NOMO-1 (cell line): ENCODE measurements around the gene LRRC52.
"Not testable (repeated sequence)": the region's sequence is repeated elsewhere in the genome, so short reads cannot be mapped to it uniquely, and the experiment has no call there.

ENCODE experiments used
- DNase-seq, 2 experiments: peaks; one replicate each; lab custom pipeline; 2025; ENCODE audit not compliant: unreplicated experiment in 2 of 2; lab: John Stamatoyannopoulos, UW

LRRC52 gene

GRCh38 chr1:165577707-165578106 is 33.9 kb downstream of the LRRC52 start:
- DNase-seq = no peak

GRCh38 chr1:165580931-165581871 is 37.4 kb downstream of the LRRC52 start:
- DNase-seq = no peak

DNA sequence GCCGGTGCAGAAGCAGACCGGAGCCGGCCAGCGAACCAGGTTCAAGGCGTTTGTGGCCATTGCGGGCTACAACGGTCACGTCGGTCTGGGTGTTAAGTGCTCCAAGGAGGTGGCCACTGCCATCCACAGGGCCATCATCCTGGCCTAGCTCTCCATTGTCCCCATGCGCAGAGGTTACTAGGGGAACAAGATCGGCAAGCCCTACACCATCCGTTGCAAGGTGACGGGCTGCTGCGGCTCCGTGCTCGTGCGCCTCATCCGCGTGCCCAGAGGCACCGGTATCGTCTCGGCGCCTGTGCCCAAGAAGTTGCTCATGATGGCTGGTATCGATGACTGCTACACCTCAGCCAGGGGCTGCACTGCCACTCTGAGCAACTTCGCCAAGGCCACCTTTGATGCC is 38.1 kb downstream of the LRRC52 start:
- no peak for DNase-seq

GRCh38 chr1:165586398-165586797 is 42.6 kb downstream of the LRRC52 start:
- DNase-seq = no peak

DNA sequence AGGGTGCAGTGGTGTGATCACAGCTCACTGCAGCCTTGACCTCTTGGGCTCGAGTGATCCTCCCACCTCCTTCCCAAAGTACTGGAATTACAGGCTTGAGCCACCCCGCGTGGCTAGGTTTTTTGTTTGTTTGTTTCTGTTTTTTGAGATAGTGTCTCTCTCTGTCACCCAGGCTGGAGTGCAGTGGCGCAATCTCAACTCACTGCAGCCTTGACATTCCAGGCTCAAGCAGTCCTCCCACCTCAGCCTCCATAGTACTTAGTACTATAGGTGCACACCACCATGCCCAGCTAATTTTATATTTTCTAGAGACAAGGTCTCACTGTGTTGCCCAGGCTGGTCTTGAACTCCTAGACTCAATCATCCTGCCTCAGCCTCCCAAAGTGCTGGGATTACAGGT is 47.6 kb downstream of the LRRC52 start:
- not testable (repeated sequence) for DNase-seq

DNA sequence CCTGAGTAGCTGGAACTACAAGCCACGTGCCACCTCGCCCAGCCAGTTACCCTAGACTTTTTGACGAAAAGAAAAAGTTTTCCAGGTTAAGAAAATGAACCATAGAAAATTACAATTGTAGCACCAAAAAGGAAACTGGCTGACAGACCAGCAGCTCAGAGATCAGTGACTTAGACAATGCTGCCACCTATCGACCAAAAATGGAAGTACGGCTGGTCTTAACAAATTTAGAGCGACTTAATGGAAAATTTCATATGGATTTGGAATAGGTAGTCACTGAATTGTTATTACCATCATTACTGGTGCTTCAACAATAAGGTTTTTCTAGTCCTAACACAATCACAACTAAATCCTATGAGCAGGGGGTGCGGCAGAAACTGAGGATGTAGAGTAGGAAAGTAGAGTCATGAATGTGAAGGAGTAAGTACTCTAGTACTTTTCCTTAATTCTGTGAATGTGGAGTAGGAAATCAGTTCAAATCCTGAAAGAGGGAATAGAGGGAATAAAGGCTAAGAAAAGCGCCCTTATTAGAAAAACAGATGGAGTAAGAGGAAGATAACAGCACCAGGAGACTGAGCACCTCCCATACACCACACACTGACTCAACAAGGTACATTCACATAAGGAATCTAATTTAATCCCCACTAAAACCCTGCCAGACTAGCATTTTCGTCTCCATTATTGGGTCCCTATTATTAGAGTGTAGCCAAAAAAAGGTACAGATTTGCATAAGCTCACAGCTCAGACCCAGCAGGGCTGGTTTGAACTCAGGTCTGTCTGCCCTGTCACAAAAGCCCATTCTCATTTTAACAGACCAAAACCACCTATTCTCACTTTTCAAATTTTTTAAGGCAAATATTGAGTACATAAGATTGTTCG is 49.4 kb downstream of the LRRC52 start:
- peak in 1 of 2 experiments; percentile 60 for DNase-seq

DNA sequence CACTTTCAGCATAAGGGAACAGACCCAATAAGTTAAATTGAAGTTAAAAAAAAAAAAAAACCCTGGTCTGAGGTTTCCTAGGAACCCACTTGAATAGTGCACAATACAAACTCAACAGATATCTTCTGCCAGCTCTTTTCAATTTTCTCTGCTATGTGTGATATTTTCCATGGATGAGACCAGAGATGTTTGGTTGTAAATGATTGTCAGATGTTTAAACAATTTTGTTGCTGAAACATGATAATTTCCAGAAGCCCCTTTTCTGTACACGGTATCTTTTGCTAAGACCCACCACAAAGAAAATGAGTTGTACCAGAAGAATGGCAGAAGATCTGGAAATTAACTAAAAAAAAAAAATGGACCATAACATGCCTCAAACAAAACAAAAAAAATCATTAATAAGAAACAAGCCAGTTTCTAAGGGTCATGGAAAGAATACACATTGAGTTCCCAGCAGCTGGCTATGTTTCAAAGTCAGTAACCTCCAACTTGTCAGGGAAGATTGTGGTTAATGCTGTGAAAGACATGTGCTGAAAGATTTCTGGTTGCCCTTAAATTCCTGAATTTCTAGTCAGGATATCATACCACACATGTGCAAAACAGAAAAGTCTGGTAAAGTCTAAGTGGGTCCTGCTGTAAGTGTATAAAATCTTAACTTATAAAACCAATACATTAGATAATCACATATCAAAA is 51.6 kb downstream of the LRRC52 start:
- no peak for DNase-seq

GRCh38 chr1:165597883-165598675 is 54.3 kb downstream of the LRRC52 start:
- DNase-seq = peak; percentile 93 to 94

DNA sequence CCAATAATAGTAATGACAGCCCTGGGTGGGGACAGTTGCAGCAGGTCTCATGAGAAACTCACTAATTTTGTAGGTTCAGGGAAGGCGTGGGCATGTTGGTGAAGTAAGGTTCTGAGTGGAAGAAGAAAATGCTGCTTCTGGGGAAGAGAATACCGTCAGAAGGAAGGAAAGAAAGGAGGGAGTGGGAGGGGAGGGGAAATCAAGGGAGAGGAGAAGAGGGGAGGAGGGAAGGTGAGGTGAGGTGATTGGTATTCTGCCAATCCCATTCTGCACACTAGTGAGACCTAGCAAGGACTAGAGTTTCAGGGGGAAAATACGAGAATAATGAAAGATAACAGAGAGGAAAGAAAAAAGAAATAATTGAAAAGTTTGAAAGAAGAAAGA is 54.9 kb downstream of the LRRC52 start:
- no peak for DNase-seq

DNA sequence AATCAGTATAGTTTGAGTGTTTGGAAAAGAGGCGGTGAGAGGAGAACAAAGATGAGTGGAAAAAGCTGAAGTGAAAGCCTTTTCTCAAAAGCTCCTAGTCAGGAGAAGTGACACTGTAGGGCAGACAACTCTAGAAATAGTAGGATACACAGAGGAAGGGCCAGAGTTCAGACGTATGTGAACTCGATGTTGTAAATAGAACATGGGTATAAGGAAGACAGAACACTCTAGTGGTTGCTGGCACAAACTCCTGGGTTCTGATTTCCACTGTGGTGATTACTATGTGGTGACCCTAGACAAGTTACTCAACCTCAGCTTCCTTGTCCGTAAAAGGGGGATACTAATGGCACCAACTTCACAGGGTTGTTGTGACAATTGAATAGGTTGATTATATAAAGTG is 57.0 kb downstream of the LRRC52 start:
- peak in 1 of 2 experiments; percentile 54 for DNase-seq

- DNase-seq = no peak
These were observed 60.0 kb downstream of the LRRC52 start for GRCh38 chr1:165603810-165604209.

DNA sequence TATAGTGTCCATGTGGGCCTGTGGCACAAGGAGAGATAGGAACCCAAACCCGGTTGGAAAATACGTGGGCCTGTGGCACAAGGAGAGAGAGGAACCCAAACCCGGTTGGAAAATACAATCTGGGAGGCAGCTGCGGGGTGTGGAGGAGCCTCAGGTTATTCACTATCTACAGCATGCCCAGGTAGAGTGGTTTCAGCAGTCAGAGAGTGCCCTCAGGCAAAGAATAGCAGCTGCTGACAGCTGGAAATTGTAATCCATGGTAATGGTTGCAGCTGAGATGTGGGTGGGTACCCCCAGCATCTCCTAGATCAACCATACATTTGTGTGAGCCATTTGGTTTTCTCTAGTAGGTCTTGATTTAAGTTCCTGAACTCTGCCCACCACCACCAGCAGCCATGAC is 61.4 kb downstream of the LRRC52 start:
- no peak for DNase-seq

- not testable (repeated sequence) for DNase-seq
These were observed 62.9 kb downstream of the LRRC52 start for GRCh38 chr1:165606676-165607075.

DNA sequence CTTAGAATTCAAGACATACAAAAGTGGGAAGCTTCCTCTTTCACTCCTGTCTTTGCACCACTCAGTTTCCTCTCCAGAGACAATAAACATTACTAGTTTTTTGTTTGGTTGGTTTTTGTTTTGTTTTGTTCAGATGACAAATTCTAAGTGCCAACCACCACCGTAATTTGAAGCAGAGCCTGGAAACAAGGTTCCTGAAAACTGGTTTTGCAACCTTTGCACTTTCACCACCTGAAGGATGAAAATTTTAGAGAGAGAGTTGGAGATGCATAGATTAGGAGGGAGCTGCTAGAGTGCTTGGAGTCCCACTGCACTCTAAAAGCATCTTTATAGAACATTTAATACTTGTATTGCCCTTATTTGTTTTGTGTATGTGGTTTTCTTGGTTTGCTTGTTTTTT is 67.1 kb downstream of the LRRC52 start:
- no peak for DNase-seq

DNA sequence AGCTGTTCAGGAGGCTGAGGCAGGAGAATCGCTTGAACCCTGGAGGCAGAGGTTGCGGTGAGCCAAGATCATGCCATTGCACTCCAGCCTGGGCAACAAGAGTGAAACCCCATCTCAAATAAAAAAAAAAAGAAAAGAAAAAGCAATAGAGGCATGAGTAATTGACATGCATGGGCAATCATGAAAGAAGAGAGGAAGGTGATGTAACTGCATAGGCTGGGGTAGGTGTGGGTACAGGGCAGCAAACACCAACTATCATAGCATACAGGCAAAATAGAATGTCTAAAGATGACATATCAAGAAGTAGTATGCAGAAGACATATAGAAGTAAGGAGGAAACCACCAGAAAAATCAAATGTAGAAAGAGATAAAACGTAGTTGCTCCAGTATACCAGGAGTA is 68.3 kb downstream of the LRRC52 start:
- no peak for DNase-seq
